A673 (cell line): ENCODE measurements around the gene SRRM3. TPM values are rescaled to one million over a fixed set of nuclear protein-coding genes. Genes with fewer than 3 reads are reported as not detected.

Experiments used
- BruUV-seq: library from RNA; stranded (reverse); fragments of 400-500 nt; replicated peaks from 2 replicates; lab custom pipeline; 2021; lab: Mats Ljungman, UMichigan
- CTCF ChIA-PET: fragments of 300-600 bp; sonication (Branson Sonifier 250); formaldehyde crosslinking; loops from one replicate; lab custom pipeline; 2022; ENCODE audit warnings: antibody characterized with exemption; lab: Charles Lee
- POLR2A ChIA-PET: fragments of 300-600 bp; sonication (Branson Sonifier 250); formaldehyde crosslinking; loops from one replicate; lab custom pipeline; 2022; ENCODE audit warnings: antibody characterized with exemption; ENCODE audit not compliant: low non-redundant PET; lab: Charles Lee
- DNase-seq: peaks from one replicate; pipeline ENCODE4 v3.0.0-alpha.2; 2015; ENCODE audit warnings: low spot score
- H3K27ac ChIP-seq: fragments of 200-600 bp; sonication (generic); 2 replicates; pipeline ENCODE4 v1.5.1; 2016; ENCODE audit warnings: mixed run types, low read depth, mild to moderate bottlenecking, mixed read lengths, antibody characterized with exemption, low read length; ENCODE audit not compliant: poor library complexity, severe bottlenecking
- H3K27me3 ChIP-seq: fragments of 200-600 bp; sonication (generic); replicated peaks from 2 replicates; pipeline ENCODE4 v1.6.1; 2017; ENCODE audit warnings: mixed run types, low read depth, mild to moderate bottlenecking, mixed read lengths, antibody characterized with exemption, low read length; ENCODE audit not compliant: insufficient read depth, poor library complexity
- H3K36me3 ChIP-seq: fragments of 200-600 bp; sonication (generic); 2 replicates; pipeline ENCODE4 v1.6.1; 2016; ENCODE audit warnings: mixed run types, mild to moderate bottlenecking, mixed read lengths, antibody characterized with exemption, low read length; ENCODE audit not compliant: insufficient read depth, poor library complexity, severe bottlenecking
- H3K4me1 ChIP-seq: fragments of 200-600 bp; sonication (generic); 2 replicates; pipeline ENCODE4 v1.6.1; 2017; ENCODE audit warnings: mixed run types, mild to moderate bottlenecking, mixed read lengths, antibody characterized with exemption, low read length; ENCODE audit not compliant: insufficient read depth, poor library complexity, severe bottlenecking
- H3K4me3 ChIP-seq: fragments of 200-600 bp; sonication (generic); 2 replicates; pipeline ENCODE4 v1.5.1; 2016; ENCODE audit warnings: low read depth, mixed run types, mild to moderate bottlenecking, mixed read lengths, low read length; ENCODE audit not compliant: poor library complexity, severe bottlenecking
- H3K9me3 ChIP-seq: fragments of 200-600 bp; sonication (generic); 2 replicates; pipeline ENCODE4 v1.6.1; 2016; ENCODE audit warnings: mixed run types, low read depth, mild to moderate bottlenecking, mixed read lengths, antibody characterized with exemption, low read length; ENCODE audit not compliant: poor library complexity, severe bottlenecking
- EZH2 ChIP-seq: fragments of 200-600 bp; sonication (generic); IDR thresholded peaks from 2 replicates; pipeline ENCODE4 v1.6.1; 2017; ENCODE audit warnings: borderline replicate concordance, low read depth, mild to moderate bottlenecking, mixed read lengths, antibody characterized with exemption, low read length; ENCODE audit not compliant: poor library complexity, severe bottlenecking
- intact Hi-C: fragments of 100-400 bp; cut with micrococcal nuclease; formaldehyde crosslinking; loops from one replicate; pipeline ENCODE4 v1.10.0; 2022; ENCODE audit not compliant: unreplicated experiment
- total RNA-seq: library from RNA; stranded (reverse); gene quantifications from 2 replicates; pipeline ENCODE4 v1.2.3, GENCODE V29; 2021
- TF ChIP-seq, protein P1 (sequence below): fragments of 300-800, 200-600 bp; sonication (generic); conservative IDR thresholded peaks from 2 replicates; pipeline ENCODE4 v1.5.1; 2017; ENCODE audit warnings: low read depth, mild to moderate bottlenecking, antibody characterized with exemption, low read length, moderate library complexity, mixed read lengths

Gene SRRM3
- total RNA-seq, 1 experiment from 2014 or later: 1.8 TPM

GRCh38 chr7:76217942-76218566 is 16.4 kb downstream of the SRRM3 start:
- H3K4me3 ChIP-seq: no peak overlapping the region
- TF ChIP-seq EZH2: no peak
- TF ChIP-seq, protein P1, sequence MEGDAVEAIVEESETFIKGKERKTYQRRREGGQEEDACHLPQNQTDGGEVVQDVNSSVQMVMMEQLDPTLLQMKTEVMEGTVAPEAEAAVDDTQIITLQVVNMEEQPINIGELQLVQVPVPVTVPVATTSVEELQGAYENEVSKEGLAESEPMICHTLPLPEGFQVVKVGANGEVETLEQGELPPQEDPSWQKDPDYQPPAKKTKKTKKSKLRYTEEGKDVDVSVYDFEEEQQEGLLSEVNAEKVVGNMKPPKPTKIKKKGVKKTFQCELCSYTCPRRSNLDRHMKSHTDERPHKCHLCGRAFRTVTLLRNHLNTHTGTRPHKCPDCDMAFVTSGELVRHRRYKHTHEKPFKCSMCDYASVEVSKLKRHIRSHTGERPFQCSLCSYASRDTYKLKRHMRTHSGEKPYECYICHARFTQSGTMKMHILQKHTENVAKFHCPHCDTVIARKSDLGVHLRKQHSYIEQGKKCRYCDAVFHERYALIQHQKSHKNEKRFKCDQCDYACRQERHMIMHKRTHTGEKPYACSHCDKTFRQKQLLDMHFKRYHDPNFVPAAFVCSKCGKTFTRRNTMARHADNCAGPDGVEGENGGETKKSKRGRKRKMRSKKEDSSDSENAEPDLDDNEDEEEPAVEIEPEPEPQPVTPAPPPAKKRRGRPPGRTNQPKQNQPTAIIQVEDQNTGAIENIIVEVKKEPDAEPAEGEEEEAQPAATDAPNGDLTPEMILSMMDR: no peak
- no peak overlapping the region for H3K27ac ChIP-seq
- BruUV-seq: no TSS peak
- H3K27me3 ChIP-seq: peaks cover 18% of the 10 kb centered on the region
- H3K36me3 ChIP-seq: no peaks in the 10 kb centered on the region
- no peak for DNase-seq
- H3K9me3 ChIP-seq: no peaks in the 10 kb centered on the region
- peaks cover 6% of the 10 kb centered on the region for H3K4me1 ChIP-seq
- CTCF ChIA-PET: interaction anchor here (0.6 kb wide), 1 partner anchor 30 kb away, joined by 3 read pairs; no protein-coding TSS in a partner anchor
- intact Hi-C loops: no loop called here
- POLR2A ChIA-PET: interaction anchor here (0.5 kb wide), 1 partner anchor 51 kb away, joined by 7 read pairs; no protein-coding TSS in a partner anchor

- ChIA-PET POLR2A (no interaction called here), CTCF (no interaction called here)
- no TSS peak for BruUV-seq
- peaks cover 3% of the 10 kb centered on the region for H3K27me3 ChIP-seq
- H3K4me3 ChIP-seq: no peak overlapping the region
- intact Hi-C loops: no loop called here
- TF ChIP-seq, protein P1: no peak
- no peak for TF ChIP-seq EZH2
- H3K27ac ChIP-seq: no peak overlapping the region
- no peaks in the 10 kb centered on the region for H3K36me3 ChIP-seq
- DNase-seq: peak; percentile 82
- H3K4me1 ChIP-seq: peaks cover 6% of the 10 kb centered on the region
- no peaks in the 10 kb centered on the region for H3K9me3 ChIP-seq
Observed at GRCh38 chr7:76220185-76221057, 18.7 kb downstream of the SRRM3 start.

DNA sequence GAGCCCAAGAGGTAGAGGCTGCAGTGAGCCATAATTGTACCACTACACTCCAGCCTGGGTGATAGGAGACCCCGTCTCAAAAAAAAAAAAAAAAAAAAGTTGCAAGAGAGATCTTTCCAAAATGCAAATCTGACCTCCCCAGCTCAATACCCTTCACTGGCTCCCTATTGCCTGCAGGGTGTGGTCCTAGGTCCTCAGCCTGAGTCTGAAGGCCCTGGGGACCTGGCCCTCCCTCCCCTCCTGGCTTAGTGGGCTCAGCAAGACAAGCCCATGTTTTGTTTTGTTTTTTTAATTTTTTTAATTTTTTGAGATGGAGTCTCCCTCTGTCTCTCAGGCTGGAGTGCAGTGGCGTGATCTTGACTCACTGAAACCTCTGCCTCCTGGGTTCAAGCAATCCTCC is 20.6 kb downstream of the SRRM3 start:
- Histone ChIP-seq H3K4me1 (peaks cover 6% of the 10 kb centered on the region), H3K27me3 (no peaks in the 10 kb centered on the region), H3K9me3 (no peaks in the 10 kb centered on the region), H3K36me3 (no peaks in the 10 kb centered on the region), H3K27ac (no peak overlapping the region), H3K4me3 (no peak overlapping the region)
- DNase-seq: no peak
- TF ChIP-seq EZH2: no peak
- TF ChIP-seq, protein P1: no peak
- POLR2A ChIA-PET: no interaction called here
- intact Hi-C loops: no loop called here
- CTCF ChIA-PET: no interaction called here
- no TSS peak for BruUV-seq
